CD14-positive monocyte (primary cell): ENCODE data around the gene CSNK1E. TPM values are rescaled to one million over a fixed set of nuclear protein-coding genes. Genes with fewer than 3 reads are reported as not detected.

Experiments used
- DNase-seq, 3 donors: peaks; one replicate each; pipeline ENCODE4 v3.0.0-alpha.2; 2011 to 2022
- H2AFZ ChIP-seq: 2 replicates; pipeline ENCODE4 v1.6.0; 2012; ENCODE audit warnings: mild to moderate bottlenecking, low read depth, low read length, inconsistent platforms; ENCODE audit not compliant: insufficient read depth, poor library complexity, severe bottlenecking
- H3K27ac ChIP-seq, 2 donors: 1 replicate in 1 of 2; 2 replicates in 1 of 2; pipeline ENCODE4 v1.5.1; 2012 to 2013; ENCODE audit warnings: low read length in 2 of 2, control low read depth in 1 of 2, inconsistent platforms in 1 of 2, low read depth in 1 of 2, mild to moderate bottlenecking in 1 of 2
- H3K27me3 ChIP-seq, 2 donors: one replicate each; pipeline versions ENCODE4 v1.6.0 to v1.6.1; 2011 to 2013; ENCODE audit warnings: low read length in 2 of 2; ENCODE audit not compliant: control insufficient read depth in 2 of 2, insufficient read depth in 2 of 2
- H3K36me3 ChIP-seq, 2 donors: replicated peaks in 1 of 2; 1 replicate in 1 of 2; 2 replicates in 1 of 2; pipeline versions ENCODE4 v1.5.1 to v1.6.1; 2012 to 2013; ENCODE audit warnings: low read length in 2 of 2, control low read depth in 1 of 2, inconsistent platforms in 1 of 2, mild to moderate bottlenecking in 1 of 2; ENCODE audit not compliant: insufficient read depth in 2 of 2, control insufficient read depth in 1 of 2
- H3K4me1 ChIP-seq, 2 donors: 1 replicate in 1 of 2; 2 replicates in 1 of 2; pipeline versions ENCODE4 v1.5.1 to v1.6.1; 2012 to 2013; ENCODE audit warnings: low read length in 2 of 2, control low read depth in 1 of 2, inconsistent platforms in 1 of 2, mild to moderate bottlenecking in 1 of 2, moderate library complexity in 1 of 2; ENCODE audit not compliant: insufficient read depth in 2 of 2, control insufficient read depth in 1 of 2
- H3K4me2 ChIP-seq: replicated peaks from 2 replicates; pipeline ENCODE3; 2012; ENCODE audit warnings: low read length, moderate library complexity, mild to moderate bottlenecking; ENCODE audit not compliant: poor library complexity, severe bottlenecking; ENCODE audit errors: extremely low read depth
- H3K4me3 ChIP-seq, 3 experiments: fragments of 200-600 bp in 1 of 3; sonication (generic) in 1 of 3; replicated peaks in 1 of 3; 1 replicate in 2 of 3; 2 replicates in 1 of 3; pipeline ENCODE4 v1.5.1; 2011 to 2013; ENCODE audit warnings: low read length in 3 of 3, mild to moderate bottlenecking in 3 of 3, control low read depth in 2 of 3, low read depth in 2 of 3, inconsistent platforms in 1 of 3, moderate library complexity in 1 of 3
- H3K79me2 ChIP-seq: 2 replicates; pipeline ENCODE4 v1.6.0; 2012; ENCODE audit warnings: mild to moderate bottlenecking, control low read depth, inconsistent platforms, low read length, moderate library complexity; ENCODE audit not compliant: insufficient read depth
- H3K9ac ChIP-seq: 2 replicates; pipeline ENCODE4 v1.6.0; 2017; ENCODE audit warnings: low read length, mild to moderate bottlenecking; ENCODE audit not compliant: insufficient read depth, poor library complexity, severe bottlenecking
- H3K9me3 ChIP-seq, 2 donors: replicated peaks in 1 of 2; 1 replicate in 1 of 2; 2 replicates in 1 of 2; pipeline versions ENCODE4 v1.5.1 to v1.6.1; 2012 to 2013; ENCODE audit warnings: low read length in 2 of 2, control low read depth in 1 of 2; ENCODE audit not compliant: control insufficient read depth in 1 of 2, insufficient read depth in 1 of 2
- H4K20me1 ChIP-seq: 2 replicates; pipeline ENCODE4 v1.6.0; 2012; ENCODE audit warnings: mild to moderate bottlenecking, low read length, control low read depth, moderate library complexity; ENCODE audit not compliant: insufficient read depth
- H3K27ac Mint-ChIP-seq, 7 donors: one replicate each; pipeline ENCODE4 v1.8.0; 2020; ENCODE audit warnings: mild to moderate bottlenecking in 7 of 7, mixed read lengths in 7 of 7, moderate library complexity in 6 of 7, inconsistent platforms in 2 of 7
- H3K27me3 Mint-ChIP-seq, 3 donors: one replicate each; pipeline ENCODE4 v1.8.0; 2021 to 2022; ENCODE audit warnings: low read depth in 3 of 3, mild to moderate bottlenecking in 3 of 3, mixed read lengths in 3 of 3, moderate library complexity in 3 of 3, inconsistent platforms in 1 of 3
- H3K36me3 Mint-ChIP-seq, 2 donors: one replicate each; pipeline ENCODE4 v1.8.0; 2020; ENCODE audit warnings: mixed read lengths in 2 of 2, inconsistent platforms in 1 of 2, mild to moderate bottlenecking in 1 of 2
- H3K4me1 Mint-ChIP-seq: one replicate; pipeline ENCODE4 v1.8.0; 2020; ENCODE audit warnings: mild to moderate bottlenecking, mixed read lengths
- H3K4me3 Mint-ChIP-seq, 2 donors: one replicate each; pipeline ENCODE4 v1.8.0; 2020; ENCODE audit warnings: mild to moderate bottlenecking in 2 of 2, mixed read lengths in 2 of 2, moderate library complexity in 1 of 2
- H3K9me3 Mint-ChIP-seq, 7 donors: one replicate each; pipeline ENCODE4 v1.8.0; 2020 to 2022; ENCODE audit warnings: mixed read lengths in 7 of 7, mild to moderate bottlenecking in 6 of 7, moderate library complexity in 6 of 7, inconsistent platforms in 2 of 7
- CTCF ChIP-seq: fragments of 200-600 bp; IDR thresholded peaks from one replicate; pipeline ENCODE4 v1.8.0; 2022; ENCODE audit warnings: antibody characterized with exemption, mild to moderate bottlenecking
- WGBS: methylation state at CpG from one replicate; pipeline ENCODE4 v1.1.5; 2013; ENCODE audit warnings: missing lambda C conversion rate; ENCODE audit not compliant: insufficient coverage; 5-methylcytosine and 5-hydroxymethylcytosine counted together
- intact Hi-C, 2 donors: fragments of 100-400 bp; cut with micrococcal nuclease; formaldehyde crosslinking; loops; one replicate each; pipeline versions ENCODE4 v1.15.0 to v1.15.1; 2023
- polyA plus RNA-seq, 3 donors: library from polyadenylated mRNA; depleted of rRNA in 1 of 3; unstranded in 2 of 3; stranded (reverse) in 1 of 3; fragments of 300-500 nt in 2 of 3; fragments of >200 nt in 1 of 3; fragmentation: Illumina TruSeq in 2 of 3; gene quantifications; 1 replicate in 2 of 3; 2 replicates in 1 of 3; pipeline ENCODE4 v1.2.3, GENCODE V29; 2012 to 2021

CSNK1E gene
- polyA plus RNA-seq, 3 donors = 1.9 to 44.7 (median 3.1) TPM

GRCh38 chr22:38353142-38353629, 36.0 kb upstream of the CSNK1E start:
- DNase-seq = peak; percentile 27 to 60 (median 58)
- Mint-ChIP-seq H3K36me3 (peaks cover 6 to 32% of the 10 kb centered on the region in 2 donors), H3K27me3 (peaks cover 5 to 10% (median 10%) of the 10 kb centered on the region in 3 donors), H3K9me3 (no peaks in the 10 kb centered on the region), H3K27ac (no peak overlapping the region), H3K4me3 (no peak overlapping the region), H3K4me1 (no peaks in the 10 kb centered on the region)
- H3K27me3 ChIP-seq = no peaks in the 10 kb centered on the region
- peaks cover 12% of the 10 kb centered on the region for H4K20me1 ChIP-seq
- no peak overlapping the region for H3K4me3 ChIP-seq
- TF ChIP-seq CTCF = peak; percentile 95
- WGBS = 26% methylated on average over 29 of the region's 33 CpGs
- H3K36me3 ChIP-seq = peaks cover 9 to 30% of the 10 kb centered on the region in 2 donors
- H3K4me1 ChIP-seq = no peaks in the 10 kb centered on the region
- no peak overlapping the region for H3K9ac ChIP-seq
- H3K79me2 ChIP-seq = no peaks in the 10 kb centered on the region
- H2AFZ ChIP-seq = no peak overlapping the region
- no peak overlapping the region for H3K27ac ChIP-seq
- intact Hi-C loops = loop anchor here (2.0 to 5.0 kb wide), 5 partner anchors 36 to 301 kb away; partner anchors contain the start of genes BAIAP2L2 (in 2 of the 2) and CSNK1E (in 1 of the 2)
- no peaks in the 10 kb centered on the region for H3K9me3 ChIP-seq
- H3K4me2 ChIP-seq = no peak overlapping the region

GRCh38 chr22:38352436-38352835, 35.2 kb upstream of the CSNK1E start:
- H3K4me2 ChIP-seq = no peak overlapping the region
- Mint-ChIP-seq H3K36me3 (peaks cover 6 to 31% of the 10 kb centered on the region in 2 donors), H3K4me1 (no peaks in the 10 kb centered on the region), H3K27me3 (peaks cover 5 to 16% (median 14%) of the 10 kb centered on the region in 3 donors), H3K9me3 (no peaks in the 10 kb centered on the region), H3K27ac (no peak overlapping the region), H3K4me3 (no peak overlapping the region)
- H3K4me1 ChIP-seq = no peaks in the 10 kb centered on the region
- H4K20me1 ChIP-seq = peaks cover 12% of the 10 kb centered on the region
- H2AFZ ChIP-seq = no peak overlapping the region
- intact Hi-C loops = loop anchor here (2.0 to 5.0 kb wide), 5 partner anchors 35 to 300 kb away; partner anchors contain the start of genes BAIAP2L2 (in 2 of the 2) and CSNK1E (in 1 of the 2)
- 85% methylated on average over 3 of the region's 4 CpGs for whole genome bisulfite sequencing
- TF ChIP-seq CTCF = no peak
- no peak overlapping the region for H3K27ac ChIP-seq
- H3K4me3 ChIP-seq = no peak overlapping the region
- H3K36me3 ChIP-seq = peaks cover 9 to 30% of the 10 kb centered on the region in 2 donors
- peaks cover 0 to 2% of the 10 kb centered on the region in 2 donors for H3K27me3 ChIP-seq
- no peaks in the 10 kb centered on the region for H3K79me2 ChIP-seq
- no peaks in the 10 kb centered on the region for H3K9me3 ChIP-seq
- no peak for DNase-seq
- H3K9ac ChIP-seq = no peak overlapping the region
